Keratinocyte (primary cell): Measurements from ENCODE around the gene FKBP1A. TPM values are rescaled to one million over a fixed set of nuclear protein-coding genes. Genes with fewer than 3 reads are reported as not detected.

ENCODE experiments used
- DNase-seq: peaks from one replicate; pipeline ENCODE4 v3.0.0-alpha.2; 2011; ENCODE audit warnings: low read depth, missing footprints, low spot score
- FAIRE-seq: peaks from 2 replicates; lab custom pipeline; 2011; peaks lifted over from hg19 to GRCh38; lab: Jason Lieb, UNC
- H2AFZ ChIP-seq: 2 replicates; pipeline ENCODE4 v1.6.0; 2012; ENCODE audit warnings: low read length, control low read depth, inconsistent platforms; ENCODE audit not compliant: control insufficient read depth
- H3K27ac ChIP-seq: 2 replicates; pipeline ENCODE4 v1.5.1; 2011; ENCODE audit warnings: low read length; ENCODE audit not compliant: control insufficient read depth, insufficient read depth
- H3K27me3 ChIP-seq: 3 replicates; pipeline ENCODE4 v1.6.0; 2011; ENCODE audit warnings: low read length; ENCODE audit not compliant: control insufficient read depth, insufficient read depth; ENCODE audit errors: extremely low read depth
- H3K36me3 ChIP-seq, 2 experiments: 2 replicates in 1 of 2; 3 replicates in 1 of 2; pipeline ENCODE4 v1.5.1; 2011; ENCODE audit warnings: low read length in 2 of 2, mild to moderate bottlenecking in 1 of 2; ENCODE audit not compliant: control insufficient read depth in 2 of 2, insufficient read depth in 2 of 2; ENCODE audit errors: extremely low read depth in 1 of 2
- H3K4me1 ChIP-seq: 3 replicates; pipeline ENCODE4 v1.5.1; 2011; ENCODE audit warnings: low read length; ENCODE audit not compliant: control insufficient read depth, insufficient read depth; ENCODE audit errors: extremely low read depth
- H3K4me2 ChIP-seq: 3 replicates; pipeline ENCODE4 v1.6.0; 2011; ENCODE audit warnings: low read depth, low read length; ENCODE audit not compliant: control insufficient read depth, insufficient read depth; ENCODE audit errors: extremely low read depth
- H3K4me3 ChIP-seq, 3 experiments: fragments of 200-600 bp in 1 of 3; sonication (generic) in 1 of 3; 2 replicates in 2 of 3; 3 replicates in 1 of 3; pipeline ENCODE4 v1.5.1; 2011 to 2016; ENCODE audit warnings: low read length in 3 of 3, mild to moderate bottlenecking in 3 of 3, control low read depth in 2 of 3, inconsistent platforms in 1 of 3, low read depth in 1 of 3, mixed read lengths in 1 of 3, mixed run types in 1 of 3, moderate library complexity in 1 of 3; ENCODE audit not compliant: control insufficient read depth in 2 of 3, insufficient read depth in 2 of 3; ENCODE audit errors: extremely low read depth in 1 of 3
- H3K79me2 ChIP-seq: 2 replicates; pipeline ENCODE4 v1.6.0; 2012; ENCODE audit warnings: low read length; ENCODE audit not compliant: control insufficient read depth, insufficient read depth
- H3K9ac ChIP-seq: 3 replicates; pipeline ENCODE4 v1.6.0; 2011; ENCODE audit warnings: low read length; ENCODE audit not compliant: control insufficient read depth, insufficient read depth; ENCODE audit errors: extremely low read depth
- H3K9me1 ChIP-seq: 3 replicates; pipeline ENCODE4 v1.6.0; 2011; ENCODE audit warnings: low read length; ENCODE audit not compliant: control insufficient read depth, insufficient read depth; ENCODE audit errors: extremely low read depth
- H3K9me3 ChIP-seq: 2 replicates; pipeline ENCODE4 v1.5.1; 2012; ENCODE audit warnings: low read depth, low read length; ENCODE audit not compliant: control insufficient read depth
- H4K20me1 ChIP-seq: 3 replicates; pipeline ENCODE4 v1.6.0; 2011; ENCODE audit warnings: low read length; ENCODE audit not compliant: control insufficient read depth, insufficient read depth; ENCODE audit errors: extremely low read depth
- CTCF ChIP-seq, 3 experiments: IDR thresholded peaks in 1 of 3; conservative IDR thresholded peaks in 1 of 3; optimal IDR thresholded peaks in 1 of 3; 2 replicates in 2 of 3; 3 replicates in 1 of 3; pipeline versions ENCODE3 to v1.5.1; 2011; ENCODE audit warnings: low read length in 3 of 3, mild to moderate bottlenecking in 3 of 3, moderate library complexity in 2 of 3, control low read depth in 1 of 3, inconsistent platforms in 1 of 3; ENCODE audit not compliant: insufficient read depth in 2 of 3; ENCODE audit errors: extremely low read depth in 1 of 3
- EZH2 ChIP-seq: IDR thresholded peaks from one replicate; pipeline ENCODE4 v1.6.1; 2012; ENCODE audit warnings: inconsistent platforms, mild to moderate bottlenecking, low read length, moderate library complexity
- dilution Hi-C: fragments of 300-500 bp; cut with MboI; formaldehyde crosslinking; loops from one replicate; pipeline ENCODE4 v1.7.0; 2020; ENCODE audit warnings: low sequenced_read_pairs; ENCODE audit not compliant: extremely low pct_ligation_motif_present
- polyA plus RNA-seq, 5 experiments: library from polyadenylated mRNA; depleted of rRNA in 3 of 5; stranded (reverse) in 3 of 5; stranded (forward) in 1 of 5; unstranded in 1 of 5; fragments of >200 nt; gene quantifications; 1 replicate in 1 of 5; 2 replicates in 3 of 5; 3 replicates in 1 of 5; pipeline versions ENCODE4 v1.2.1 to v1.2.3, GENCODE V29; 2011 to 2012; ENCODE audit warnings: missing spikeins in 2 of 5, low read depth in 1 of 5, low replicate concordance in 1 of 5

The FKBP1A gene
- polyA plus RNA-seq, 1 donor (not counting 4 experiments of a cell fraction or from before 2014, with no cell fraction given) = 1,010 TPM

GRCh38 chr20:1438361-1438760 lies 45.5 kb upstream of the FKBP1A start:
- FAIRE-seq (no peak), DNase-seq (no peak)
- Histone ChIP-seq H3K4me1 (peaks cover 4% of the 10 kb centered on the region), H3K27me3 (no peaks in the 10 kb centered on the region), H3K4me2 (no peak overlapping the region), H3K9me3 (no peaks in the 10 kb centered on the region), H4K20me1 (no peaks in the 10 kb centered on the region), H3K36me3 (peaks cover 9 to 11% of the 10 kb centered on the region in 2 experiments), H3K4me3 (no peak overlapping the region), H3K9ac (no peak overlapping the region), H3K9me1 (no peaks in the 10 kb centered on the region), H3K27ac (no peak overlapping the region), H3K79me2 (no peaks in the 10 kb centered on the region), H2AFZ (no peak overlapping the region)
- no peak for TF ChIP-seq CTCF (optimal IDR thresholded peaks at IDR 0.05 in 1 of 3, IDR thresholded peaks at IDR 0.05 in 1 of 3, conservative IDR thresholded peaks at IDR 0.05 in 1 of 3; ENCODE audit: extremely low read depth in 1 of 3, insufficient read depth in 2 of 3, low read length in 3 of 3)
- TF ChIP-seq EZH2 = no peak
- dilution Hi-C loops = no loop called here

- dilution Hi-C loops = no loop called here
- H3K36me3 ChIP-seq = peaks cover 4 to 5% of the 10 kb centered on the region in 2 experiments
- no peaks in the 10 kb centered on the region for H3K79me2 ChIP-seq
- H3K4me2 ChIP-seq = no peak overlapping the region
- H3K9me1 ChIP-seq = no peaks in the 10 kb centered on the region
- H4K20me1 ChIP-seq = no peaks in the 10 kb centered on the region
- peak; percentile 67 for FAIRE-seq
- H3K4me1 ChIP-seq = peaks cover 4% of the 10 kb centered on the region
- H3K9ac ChIP-seq = no peak overlapping the region
- no peaks in the 10 kb centered on the region for H3K27me3 ChIP-seq
- DNase-seq = peak; percentile 57
- no peak overlapping the region for H3K4me3 ChIP-seq
- TF ChIP-seq EZH2 = no peak
- peak; percentile 84 to 96 (median 91) for TF ChIP-seq CTCF (optimal IDR thresholded peaks at IDR 0.05 in 1 of 3, IDR thresholded peaks at IDR 0.05 in 1 of 3, conservative IDR thresholded peaks at IDR 0.05 in 1 of 3; ENCODE audit: extremely low read depth in 1 of 3, insufficient read depth in 2 of 3, low read length in 3 of 3)
- H2AFZ ChIP-seq = no peak overlapping the region
- H3K27ac ChIP-seq = no peak overlapping the region
- H3K9me3 ChIP-seq = no peaks in the 10 kb centered on the region
Measured at GRCh38 chr20:1437235-1437904, 44.5 kb upstream of the FKBP1A start.
